A549 treated with Hydrocortisone at 1 μM for 4 hours (cell line): ENCODE results near the gene STATH. TPM values are rescaled to one million over a fixed set of nuclear protein-coding genes. Genes with fewer than 3 reads are reported as not detected.

Source experiments
- total RNA-seq: library from RNA; stranded (reverse); fragments of 200-300 nt; extraction: Qiagen RNA extraction; gene quantifications from 5 replicates; pipeline ENCODE4 v1.2.3, GENCODE V29; 2022

STATH gene, protein sequence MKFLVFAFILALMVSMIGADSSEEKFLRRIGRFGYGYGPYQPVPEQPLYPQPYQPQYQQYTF
- total RNA-seq, result not detected in 5 replicates

GRCh38 chr4:69995526-69996016, at the start of gene STATH:
Gene STATH (plus strand): TSS chr4:69995966. CDS start chr4:69998438, 2,472 bp downstream.

GRCh38 chr4:69965628-69966027, 30.1 kb upstream of the STATH start, which contains the start of gene CSN2:
Gene CSN2 (minus strand): TSS chr4:69965728. CDS start chr4:69960995, 4,733 bp downstream.

GRCh38 chr4:70028159-70028558, 32.4 kb downstream of the STATH start, which contains the start of gene HTN3:
Gene HTN3 (plus strand): TSS chr4:70028459. CDS start chr4:70030741, 2,282 bp downstream.

DNA sequence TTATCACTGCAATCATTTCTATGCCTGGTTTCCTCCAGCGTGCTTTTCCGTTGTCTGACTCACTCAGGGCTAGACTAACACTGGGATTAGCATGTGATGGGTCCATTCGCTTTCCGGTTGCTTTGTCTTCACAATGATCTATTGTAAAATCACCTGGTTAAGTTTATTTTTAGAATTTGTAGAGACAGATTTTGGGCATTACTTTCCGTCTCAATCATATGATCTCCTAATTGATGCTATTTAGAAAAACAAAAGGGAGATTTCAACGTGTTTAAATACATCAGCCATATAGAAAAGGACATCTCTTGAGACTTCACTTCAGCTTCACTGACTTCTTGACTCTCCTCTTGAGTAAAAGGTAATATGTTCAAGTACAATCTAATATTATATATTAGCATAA, 54.4 kb downstream of the STATH start, which contains the start of gene HTN1:
Gene HTN1 (plus strand): TSS at position 301 of the 400 bp plus-strand sequence. CDS start 2,639 bp downstream, outside the sequence.

Other genes with a start within 250 kb of the STATH start
- gene SULT1B1, start 235.3 kb upstream of the STATH start, total RNA-seq, result 0.02 TPM in 5 replicates
- not detected in 5 replicates for gene SULT1E1, start 135.8 kb upstream of the STATH start, total RNA-seq
- not detected in 5 replicates for gene CSN1S1, start 64.9 kb upstream of the STATH start, total RNA-seq
- not detected in 5 replicates for gene CSN2, start 30.2 kb upstream of the STATH start, total RNA-seq
- gene HTN3, start 32.5 kb downstream of the STATH start, total RNA-seq, result not detected in 5 replicates
- gene HTN1, start 54.5 kb downstream of the STATH start, total RNA-seq, result not detected in 5 replicates
- not detected in 5 replicates for gene PRR27, start 158.3 kb downstream of the STATH start, total RNA-seq
- gene ODAM, start 199.8 kb downstream of the STATH start, total RNA-seq, result not detected in 5 replicates
- not detected in 5 replicates for gene FDCSP, start 230.2 kb downstream of the STATH start, total RNA-seq
- gene CSN3, start 246.6 kb downstream of the STATH start, total RNA-seq, result not detected in 5 replicates